WERI-Rb-1 (cell line): Measurements from ENCODE around the gene TRAPPC6A.

Experiments
- DNase-seq: peaks from one replicate; pipeline ENCODE4 v3.0.0-alpha.2; 2020
- H3K27ac ChIP-seq: fragments of 250-450 bp; sonication (Bioruptor Pico); 2 replicates; pipeline ENCODE4 v1.5.1; 2020; ENCODE audit warnings: mild to moderate bottlenecking, moderate library complexity
- H3K27me3 ChIP-seq: fragments of 250-450 bp; sonication (Bioruptor Pico); 2 replicates; pipeline ENCODE4 v1.5.1; 2021; ENCODE audit warnings: mild to moderate bottlenecking, low read depth, moderate library complexity; ENCODE audit not compliant: insufficient read depth, severe bottlenecking
- H3K36me3 ChIP-seq: fragments of 250-450 bp; sonication (Bioruptor Pico); 2 replicates; pipeline ENCODE4 v1.5.1; 2020; ENCODE audit warnings: mild to moderate bottlenecking, moderate library complexity
- H3K4me3 ChIP-seq: 2 replicates; pipeline ENCODE4 v1.5.1; 2011; ENCODE audit warnings: low read depth, mild to moderate bottlenecking, control low read depth, low read length
- H3K9me3 ChIP-seq: fragments of 250-450 bp; sonication (Bioruptor Pico); 2 replicates; pipeline ENCODE4 v1.5.1; 2021; ENCODE audit warnings: mild to moderate bottlenecking, moderate library complexity; ENCODE audit not compliant: severe bottlenecking
- CTCF ChIP-seq: IDR thresholded peaks from 2 replicates; pipeline ENCODE4 v1.5.1; 2011; ENCODE audit warnings: low read depth, mild to moderate bottlenecking, control low read depth, inconsistent platforms, low read length

Gene TRAPPC6A

GRCh38 chr19:45146251-45146650, 31.8 kb downstream of the TRAPPC6A start:
- DNase-seq: peak; percentile 60
- Histone ChIP-seq H3K9me3 (no peaks in the 10 kb centered on the region), H3K27ac (peak overlapping the region; percentile 80), H3K36me3 (peaks cover 48% of the 10 kb centered on the region), H3K27me3 (no peaks in the 10 kb centered on the region), H3K4me3 (peak overlapping the region; percentile 29)
- TF ChIP-seq CTCF: peak; percentile 40; the same call in 1 of the 2 replicates

DNA sequence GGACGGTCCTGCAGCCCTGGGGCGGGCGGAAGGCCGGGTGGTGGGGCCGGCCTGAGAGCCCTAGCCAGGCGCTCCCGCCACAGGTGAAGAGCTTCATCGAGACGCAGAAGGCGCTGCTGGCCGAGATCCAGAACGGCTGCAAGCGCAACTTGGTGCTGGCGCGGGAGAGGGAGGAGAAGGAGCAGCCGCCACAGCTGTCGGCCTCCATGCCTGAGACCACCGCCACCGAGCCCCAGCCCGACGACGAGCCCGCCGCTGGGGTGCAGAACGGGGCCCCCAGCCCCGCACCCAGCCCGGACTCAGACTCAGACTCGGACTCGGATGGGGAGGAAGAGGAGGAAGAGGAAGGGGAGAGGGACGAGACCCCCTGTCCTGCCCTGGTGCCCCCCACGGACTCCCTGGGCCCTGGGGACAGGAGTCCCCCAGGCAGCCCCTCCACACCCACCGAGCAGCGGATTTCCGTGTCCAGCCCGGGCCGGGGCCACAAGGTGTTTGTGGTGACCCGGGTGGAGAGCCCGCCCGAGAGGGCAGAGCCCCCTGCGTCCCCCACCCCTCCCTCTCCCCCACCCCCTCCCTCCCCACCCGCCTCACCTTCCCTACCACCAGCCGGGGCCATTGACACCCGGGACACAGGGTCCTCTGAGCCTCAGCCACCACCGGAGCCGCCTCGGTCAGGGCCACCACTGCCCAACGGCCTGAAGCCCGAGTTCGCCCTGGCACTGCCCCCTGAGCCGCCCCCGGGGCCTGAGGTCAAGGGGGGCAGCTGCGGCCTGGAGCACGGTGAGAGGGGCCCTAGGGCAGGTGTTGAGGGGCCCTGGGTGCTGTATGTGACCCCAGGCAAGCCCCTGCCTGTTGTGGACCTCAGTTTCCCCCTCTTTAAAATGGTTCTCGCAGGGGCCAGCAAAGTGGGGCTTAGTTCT, 32.5 kb downstream of the TRAPPC6A start:
- H3K27ac ChIP-seq: peak overlapping the region; percentile 80
- H3K36me3 ChIP-seq: peaks cover 41% of the 10 kb centered on the region
- H3K4me3 ChIP-seq: no peak overlapping the region
- no peaks in the 10 kb centered on the region for H3K9me3 ChIP-seq
- H3K27me3 ChIP-seq: no peaks in the 10 kb centered on the region
- no peak for DNase-seq
- no peak for TF ChIP-seq CTCF

- TF ChIP-seq CTCF: no peak
These were observed 33.4 kb downstream of the TRAPPC6A start for GRCh38 chr19:45144431-45145269.

GRCh38 chr19:45142726-45143110, 35.3 kb downstream of the TRAPPC6A start:
- DNase-seq: no peak
- H3K27ac ChIP-seq: no peak overlapping the region
- no peaks in the 10 kb centered on the region for H3K27me3 ChIP-seq
- no peak overlapping the region for H3K4me3 ChIP-seq
- H3K9me3 ChIP-seq: no peaks in the 10 kb centered on the region
- TF ChIP-seq CTCF: no peak
- peaks cover 41% of the 10 kb centered on the region for H3K36me3 ChIP-seq

More at GRCh38 chr19:45144431-45145269, 33.4 kb downstream of the TRAPPC6A start:
- no peak overlapping the region; the same call in 1 of the 2 replicates for H3K27ac ChIP-seq
- no peaks in the 10 kb centered on the region for H3K9me3 ChIP-seq
- DNase-seq: no peak
- H3K27me3 ChIP-seq: no peaks in the 10 kb centered on the region
- H3K36me3 ChIP-seq: peaks cover 41% of the 10 kb centered on the region
- H3K4me3 ChIP-seq: no peak overlapping the region

- H3K27ac ChIP-seq: no peak overlapping the region
- H3K9me3 ChIP-seq: no peaks in the 10 kb centered on the region
- peaks cover 36% of the 10 kb centered on the region for H3K36me3 ChIP-seq
- no peak overlapping the region for H3K4me3 ChIP-seq
- no peak for DNase-seq
- H3K27me3 ChIP-seq: no peaks in the 10 kb centered on the region
- TF ChIP-seq CTCF: no peak
These were observed 35.9 kb downstream of the TRAPPC6A start for GRCh38 chr19:45142016-45142725.
